CD4-positive, alpha-beta memory T cell (primary cell): Measurements from ENCODE around the gene PADI1. TPM values are rescaled to one million over a fixed set of nuclear protein-coding genes. Genes with fewer than 3 reads are reported as not detected.

Experiments used
- CTCF ChIA-PET: fragments of 350-600 bp; sonication (Branson Sonifier 250); formaldehyde crosslinking; loops from one replicate; lab custom pipeline; 2021; ENCODE audit warnings: inconsistent platforms; ENCODE audit not compliant: partially characterized antibody; lab: Charles Lee
- POLR2A ChIA-PET: fragments of 350-600 bp; sonication (Branson Sonifier 250); formaldehyde crosslinking; loops from one replicate; lab custom pipeline; 2021; ENCODE audit not compliant: partially characterized antibody; lab: Charles Lee
- DNase-seq, 5 donors: peaks; one replicate each; pipeline versions ENCODE4 v3.0.0 to v3.0.0-alpha.2; 2020 to 2022; ENCODE audit warnings: mixed read lengths in 1 of 5
- H3K27ac ChIP-seq: one replicate; pipeline ENCODE4 v1.7.0; 2013; ENCODE audit warnings: low read depth, low read length
- H3K27me3 ChIP-seq: 2 replicates; pipeline ENCODE4 v1.7.0; 2013; ENCODE audit warnings: mild to moderate bottlenecking, low read length, moderate library complexity; ENCODE audit not compliant: insufficient read depth
- H3K36me3 ChIP-seq: 2 replicates; pipeline ENCODE4 v1.7.0; 2013; ENCODE audit warnings: mild to moderate bottlenecking, low read length, moderate library complexity; ENCODE audit not compliant: insufficient read depth
- H3K4me1 ChIP-seq: 2 replicates; pipeline ENCODE4 v1.7.0; 2013; ENCODE audit warnings: mild to moderate bottlenecking, low read length, moderate library complexity; ENCODE audit not compliant: insufficient read depth
- H3K4me3 ChIP-seq, 2 donors: one replicate each; pipeline ENCODE4 v1.7.0; 2013; ENCODE audit warnings: low read length in 2 of 2, mild to moderate bottlenecking in 1 of 2
- H3K9me3 ChIP-seq, 2 donors: one replicate each; pipeline ENCODE4 v1.7.0; 2013; ENCODE audit warnings: low read length in 2 of 2, control low read depth in 1 of 2; ENCODE audit not compliant: control insufficient read depth in 1 of 2
- H3K27ac Mint-ChIP-seq, 7 donors: one replicate each; pipeline ENCODE4 v1.8.0; 2020 to 2021; ENCODE audit warnings: mixed read lengths in 7 of 7, mild to moderate bottlenecking in 6 of 7, inconsistent platforms in 3 of 7, moderate library complexity in 3 of 7
- H3K27me3 Mint-ChIP-seq, 2 donors: one replicate each; pipeline ENCODE4 v1.8.0; 2020 to 2021; ENCODE audit warnings: mixed read lengths in 2 of 2
- H3K36me3 Mint-ChIP-seq, 2 donors: one replicate each; pipeline ENCODE4 v1.8.0; 2020 to 2021; ENCODE audit warnings: mixed read lengths in 2 of 2, inconsistent platforms in 1 of 2, mild to moderate bottlenecking in 1 of 2
- H3K4me1 Mint-ChIP-seq, 4 donors: one replicate each; pipeline ENCODE4 v1.8.0; 2020 to 2021; ENCODE audit warnings: mixed read lengths in 4 of 4, mild to moderate bottlenecking in 1 of 4
- H3K4me3 Mint-ChIP-seq, 8 donors: one replicate each; pipeline ENCODE4 v1.8.0; 2020 to 2021; ENCODE audit warnings: mixed read lengths in 8 of 8, mild to moderate bottlenecking in 7 of 8, moderate library complexity in 6 of 8, inconsistent platforms in 3 of 8
- H3K9me3 Mint-ChIP-seq, 8 donors: one replicate each; pipeline ENCODE4 v1.8.0; 2020 to 2021; ENCODE audit warnings: mixed read lengths in 8 of 8, mild to moderate bottlenecking in 5 of 8, inconsistent platforms in 3 of 8, moderate library complexity in 1 of 8
- intact Hi-C: fragments of 100-400 bp; cut with micrococcal nuclease; formaldehyde crosslinking; loops from one replicate; pipeline ENCODE4 v1.15.1; 2023
- polyA plus RNA-seq, 2 donors: library from polyadenylated mRNA; unstranded; fragments of 300-500 nt; fragmentation: Illumina TruSeq; gene quantifications; one replicate each; pipeline ENCODE4 v1.2.3, GENCODE V29; 2021
- total RNA-seq, 2 experiments: library from RNA; stranded (reverse); gene quantifications; one replicate each; pipeline ENCODE4 v1.2.3, GENCODE V29; 2021

PADI1 gene
- total and polyA plus RNA-seq, 4 experiments from 2014 or later: not detected

- POLR2A ChIA-PET: no interaction called here
- H3K4me3 Mint-ChIP-seq: no peak overlapping the region
- H3K9me3 Mint-ChIP-seq: no peaks in the 10 kb centered on the region
- H3K27me3 Mint-ChIP-seq: peaks cover 0 to 3% of the 10 kb centered on the region in 2 donors
- CTCF ChIA-PET: no interaction called here
- no peak for DNase-seq
- peak overlapping the region in 2 of 7 donors; percentile 18 to 57 for H3K27ac Mint-ChIP-seq
- H3K4me3 ChIP-seq: no peak overlapping the region
- H3K9me3 ChIP-seq: no peaks in the 10 kb centered on the region
- no peaks in the 10 kb centered on the region for H3K27me3 ChIP-seq
- peaks cover 0 to 13% (median 1%) of the 10 kb centered on the region in 4 donors for H3K4me1 Mint-ChIP-seq
- peaks cover 0 to 3% of the 10 kb centered on the region in 2 donors for H3K36me3 Mint-ChIP-seq
- H3K36me3 ChIP-seq: no peaks in the 10 kb centered on the region
- intact Hi-C loops: no loop called here
- no peak overlapping the region for H3K27ac ChIP-seq
- no peaks in the 10 kb centered on the region for H3K4me1 ChIP-seq
These were observed 10.1 kb upstream of the PADI1 start for GRCh38 chr1:17194615-17195528.

GRCh38 chr1:17195731-17196130 lies 9.2 kb upstream of the PADI1 start:
- POLR2A ChIA-PET: no interaction called here

DNA sequence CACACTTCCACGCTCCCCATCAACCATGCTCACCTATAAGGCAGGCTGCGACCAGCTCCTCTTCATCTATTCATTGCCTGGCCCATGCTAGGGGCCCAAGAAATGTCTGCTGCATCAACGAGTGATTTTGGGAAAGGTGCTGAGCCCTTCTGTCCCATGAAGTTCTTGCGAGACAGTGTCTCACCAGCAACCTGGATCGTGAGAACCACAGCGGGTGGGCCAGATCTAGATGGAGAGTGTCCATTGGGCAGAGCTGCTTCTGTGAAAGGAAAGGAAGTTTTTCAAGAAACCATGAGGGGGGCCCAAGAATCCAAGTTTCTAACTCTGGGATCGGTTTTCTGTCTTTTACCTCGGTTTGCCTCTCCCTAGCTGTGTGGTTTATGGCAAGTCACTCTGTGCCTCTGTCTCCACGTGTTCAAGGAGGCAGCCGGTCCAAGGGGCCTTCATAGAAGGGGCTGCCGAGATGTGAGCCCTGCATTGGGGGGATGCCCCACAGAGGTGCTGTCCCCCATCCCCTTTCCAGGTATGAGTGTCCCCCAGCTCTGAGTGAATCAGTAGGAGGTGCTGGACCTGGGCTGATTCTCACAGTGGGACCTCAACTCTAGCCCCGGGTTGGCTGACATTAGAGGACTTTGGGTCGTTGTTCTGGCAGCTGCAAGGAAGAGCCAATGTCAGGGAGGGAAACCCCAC lies 8.3 kb upstream of the PADI1 start:
- no peak overlapping the region for H3K27ac Mint-ChIP-seq
- no peaks in the 10 kb centered on the region for H3K9me3 ChIP-seq
- no peak overlapping the region for H3K4me3 Mint-ChIP-seq
- peaks cover 6 to 22% (median 13%) of the 10 kb centered on the region in 4 donors for H3K4me1 Mint-ChIP-seq
- H3K4me1 ChIP-seq: peaks cover 9% of the 10 kb centered on the region
- no peaks in the 10 kb centered on the region for H3K36me3 ChIP-seq
- peaks cover 0 to 3% of the 10 kb centered on the region in 2 donors for H3K27me3 Mint-ChIP-seq
- no peaks in the 10 kb centered on the region for H3K27me3 ChIP-seq
- intact Hi-C loops: no loop called here
- ChIA-PET POLR2A (no interaction called here), CTCF (no interaction called here)
- H3K4me3 ChIP-seq: no peak overlapping the region
- no peak overlapping the region for H3K27ac ChIP-seq
- H3K36me3 Mint-ChIP-seq: peaks cover 0 to 3% of the 10 kb centered on the region in 2 donors
- no peaks in the 10 kb centered on the region for H3K9me3 Mint-ChIP-seq
- no peak for DNase-seq

More at GRCh38 chr1:17195731-17196130, 9.2 kb upstream of the PADI1 start:
- Histone ChIP-seq H3K4me3 (no peak overlapping the region), H3K36me3 (no peaks in the 10 kb centered on the region), H3K9me3 (no peaks in the 10 kb centered on the region), H3K4me1 (no peaks in the 10 kb centered on the region), H3K27me3 (no peaks in the 10 kb centered on the region), H3K27ac (no peak overlapping the region)
- Mint-ChIP-seq H3K36me3 (peaks cover 0 to 3% of the 10 kb centered on the region in 2 donors), H3K27me3 (peaks cover 0 to 3% of the 10 kb centered on the region in 2 donors), H3K27ac (no peak overlapping the region), H3K4me3 (no peak overlapping the region), H3K9me3 (no peaks in the 10 kb centered on the region), H3K4me1 (peaks cover 0 to 14% (median 4%) of the 10 kb centered on the region in 4 donors)
- intact Hi-C loops: no loop called here
- no peak for DNase-seq
- CTCF ChIA-PET: no interaction called here

- Mint-ChIP-seq H3K9me3 (no peaks in the 10 kb centered on the region), H3K4me3 (no peak overlapping the region), H3K27me3 (peaks cover 0 to 2% of the 10 kb centered on the region in 2 donors), H3K36me3 (peaks cover 0 to 3% of the 10 kb centered on the region in 2 donors), H3K27ac (peak overlapping the region in 1 of 7 donors; percentile 37), H3K4me1 (peaks cover 12 to 28% (median 21%) of the 10 kb centered on the region in 4 donors)
- ChIA-PET CTCF (no interaction called here), POLR2A (no interaction called here)
- Histone ChIP-seq H3K27ac (no peak overlapping the region), H3K27me3 (no peaks in the 10 kb centered on the region), H3K36me3 (no peaks in the 10 kb centered on the region), H3K9me3 (no peaks in the 10 kb centered on the region), H3K4me3 (no peak overlapping the region), H3K4me1 (peaks cover 18% of the 10 kb centered on the region)
- no peak for DNase-seq
- intact Hi-C loops: no loop called here
These were observed 7.2 kb upstream of the PADI1 start for GRCh38 chr1:17197696-17198095.

GRCh38 chr1:17198476-17199258 lies 6.3 kb upstream of the PADI1 start:
- no peak overlapping the region for H3K27ac ChIP-seq
- ChIA-PET POLR2A (no interaction called here), CTCF (interaction anchor here (1.7 kb wide), 1 partner anchor 9 kb away, joined by 4 read pairs; no protein-coding TSS in a partner anchor)
- Mint-ChIP-seq H3K36me3 (peaks cover 0 to 3% of the 10 kb centered on the region in 2 donors), H3K9me3 (no peaks in the 10 kb centered on the region), H3K4me3 (no peak overlapping the region), H3K27ac (no peak overlapping the region), H3K4me1 (peaks cover 18 to 38% (median 29%) of the 10 kb centered on the region in 4 donors), H3K27me3 (peaks cover 1 to 2% of the 10 kb centered on the region in 2 donors)
- peaks cover 18% of the 10 kb centered on the region for H3K4me1 ChIP-seq
- DNase-seq: no peak
- no peak overlapping the region for H3K4me3 ChIP-seq
- no peaks in the 10 kb centered on the region for H3K9me3 ChIP-seq
- no peaks in the 10 kb centered on the region for H3K36me3 ChIP-seq
- intact Hi-C loops: no loop called here
- no peaks in the 10 kb centered on the region for H3K27me3 ChIP-seq

- H3K9me3 ChIP-seq: no peaks in the 10 kb centered on the region
- Mint-ChIP-seq H3K36me3 (peaks cover 0 to 1% of the 10 kb centered on the region in 2 donors), H3K9me3 (no peaks in the 10 kb centered on the region), H3K27me3 (peaks cover 1 to 2% of the 10 kb centered on the region in 2 donors), H3K4me1 (peaks cover 22 to 44% (median 34%) of the 10 kb centered on the region in 4 donors), H3K27ac (no peak overlapping the region), H3K4me3 (peak overlapping the region in 1 of 8 donors; percentile 15)
- H3K4me1 ChIP-seq: peaks cover 18% of the 10 kb centered on the region
- ChIA-PET POLR2A (no interaction called here), CTCF (interaction anchor here (1.2 to 1.7 kb wide), 2 partner anchors 8 to 74 kb away, joined by 4 to 5 read pairs; no protein-coding TSS in a partner anchor)
- no peaks in the 10 kb centered on the region for H3K36me3 ChIP-seq
- no peak overlapping the region for H3K4me3 ChIP-seq
- intact Hi-C loops: no loop called here
- H3K27ac ChIP-seq: no peak overlapping the region
- no peak for DNase-seq
- no peaks in the 10 kb centered on the region for H3K27me3 ChIP-seq
These were observed 5.5 kb upstream of the PADI1 start for GRCh38 chr1:17199267-17200044.
